Endothelial cell of umbilical vein (primary cell): ENCODE results near the gene CYGB. TPM values are rescaled to one million over a fixed set of nuclear protein-coding genes. Genes with fewer than 3 reads are reported as not detected.

ENCODE experiments used
- BruUV-seq: library from RNA; stranded (reverse); fragments of 400-500 nt; replicated peaks from 2 replicates; lab custom pipeline; 2021; lab: Mats Ljungman, UMichigan
- CTCF ChIA-PET: fragments of 300-600, 350-600 bp; sonication (Branson Sonifier 250); formaldehyde crosslinking; loops from one replicate; lab custom pipeline; 2021; ENCODE audit warnings: antibody characterized with exemption, inconsistent platforms; lab: Charles Lee
- POLR2A ChIA-PET: fragments of 300-600, 350-600 bp; sonication (Branson Sonifier 250); formaldehyde crosslinking; loops from one replicate; lab custom pipeline; 2021; ENCODE audit warnings: antibody characterized with exemption, inconsistent platforms; lab: Charles Lee
- DNase-seq: peaks from one replicate; pipeline ENCODE4 v3.0.0-alpha.2; 2011; ENCODE audit warnings: low read depth, low spot score
- FAIRE-seq: peaks from 2 replicates; lab custom pipeline; 2011; peaks lifted over from hg19 to GRCh38; lab: Jason Lieb, UNC
- H2AFZ ChIP-seq: 2 replicates; pipeline ENCODE4 v1.6.0; 2012; ENCODE audit warnings: low read depth, low read length, control low read depth, inconsistent platforms
- H3K27ac ChIP-seq: 2 replicates; pipeline ENCODE4 v1.5.1; 2011; ENCODE audit warnings: low read depth, mild to moderate bottlenecking, control low read depth, low read length, moderate library complexity; ENCODE audit not compliant: insufficient read depth
- H3K27me3 ChIP-seq, 2 experiments: 2 replicates each; pipeline versions ENCODE4 v1.6.0 to v1.6.1; 2011; ENCODE audit warnings: low read length in 2 of 2, mixed read lengths in 1 of 2; ENCODE audit not compliant: control insufficient read depth in 2 of 2, insufficient read depth in 2 of 2
- H3K36me3 ChIP-seq, 2 experiments: 2 replicates in 1 of 2; 3 replicates in 1 of 2; pipeline ENCODE4 v1.5.1; 2011; ENCODE audit warnings: low read length in 2 of 2, mild to moderate bottlenecking in 1 of 2, moderate library complexity in 1 of 2; ENCODE audit not compliant: control insufficient read depth in 2 of 2, insufficient read depth in 2 of 2; ENCODE audit errors: extremely low read depth in 1 of 2
- H3K4me1 ChIP-seq: 3 replicates; pipeline ENCODE4 v1.5.1; 2011; ENCODE audit warnings: mild to moderate bottlenecking, low read length; ENCODE audit not compliant: control insufficient read depth, insufficient read depth; ENCODE audit errors: extremely low read depth
- H3K4me2 ChIP-seq: 2 replicates; pipeline ENCODE4 v1.6.1; 2011; ENCODE audit warnings: low read length, control low read depth, mixed read lengths; ENCODE audit not compliant: insufficient read depth
- H3K4me3 ChIP-seq, 3 experiments: fragments of 200-600 bp in 1 of 3; sonication (generic), shearing (Covaris generic) in 1 of 3; replicated peaks in 1 of 3; 2 replicates each; pipeline ENCODE4 v1.5.1; 2011 to 2016; ENCODE audit warnings: control low read depth in 3 of 3, low read length in 3 of 3, mild to moderate bottlenecking in 2 of 3, inconsistent platforms in 1 of 3, low read depth in 1 of 3, moderate library complexity in 1 of 3; ENCODE audit not compliant: insufficient read depth in 1 of 3
- H3K79me2 ChIP-seq: 2 replicates; pipeline ENCODE4 v1.6.0; 2012; ENCODE audit warnings: low read length, inconsistent platforms; ENCODE audit not compliant: control insufficient read depth, insufficient read depth
- H3K9ac ChIP-seq: replicated peaks from 2 replicates; pipeline ENCODE3; 2011; ENCODE audit warnings: low read length, control low read depth; ENCODE audit not compliant: insufficient read depth; ENCODE audit errors: extremely low read depth
- H3K9me1 ChIP-seq: replicated peaks from 3 replicates; pipeline ENCODE4 v1.6.0; 2011; ENCODE audit warnings: mild to moderate bottlenecking, low read length; ENCODE audit not compliant: control insufficient read depth, insufficient read depth; ENCODE audit errors: extremely low read depth
- H3K9me3 ChIP-seq: replicated peaks from 2 replicates; pipeline ENCODE4 v1.5.1; 2012; ENCODE audit warnings: low read length, inconsistent platforms; ENCODE audit not compliant: control insufficient read depth, insufficient read depth
- H4K20me1 ChIP-seq: replicated peaks from 2 replicates; pipeline ENCODE3; 2011; ENCODE audit warnings: mild to moderate bottlenecking, low read length; ENCODE audit not compliant: control insufficient read depth, insufficient read depth; ENCODE audit errors: extremely low read depth
- CTCF ChIP-seq, 2 donors: IDR thresholded peaks; 1 replicate in 1 of 2; 2 replicates in 1 of 2; pipeline ENCODE4 v1.5.1; 2011; ENCODE audit warnings: low read length in 2 of 2, mild to moderate bottlenecking in 2 of 2, moderate library complexity in 2 of 2, control low read depth in 1 of 2, inconsistent platforms in 1 of 2, low read depth in 1 of 2; ENCODE audit not compliant: insufficient read depth in 1 of 2; ENCODE audit errors: extremely low read depth in 1 of 2
- EZH2 ChIP-seq: IDR thresholded peaks from 2 replicates; pipeline ENCODE4 v1.6.1; 2012; ENCODE audit warnings: borderline replicate concordance, low read depth, mild to moderate bottlenecking, moderate library complexity, low read length, inconsistent platforms; ENCODE audit not compliant: severe bottlenecking
- FOS ChIP-seq: IDR thresholded peaks from 2 replicates; pipeline ENCODE4 v1.6.1; 2011; ENCODE audit warnings: mild to moderate bottlenecking, low read length, moderate library complexity, borderline replicate concordance; ENCODE audit not compliant: insufficient read depth
- GATA2 ChIP-seq: IDR thresholded peaks from 2 replicates; pipeline ENCODE4 v1.7.0; 2011; ENCODE audit warnings: low read depth, mild to moderate bottlenecking, moderate library complexity, mixed read lengths, low read length; ENCODE audit not compliant: insufficient read length, insufficient read depth
- JUN ChIP-seq: IDR thresholded peaks from 2 replicates; pipeline ENCODE4 v1.6.1; 2011; ENCODE audit warnings: borderline replicate concordance, low read depth; ENCODE audit not compliant: insufficient read length, insufficient read depth
- MAX ChIP-seq: IDR thresholded peaks from 2 replicates; pipeline ENCODE4 v1.6.1; 2011; ENCODE audit not compliant: insufficient read depth, insufficient read length
- MYC ChIP-seq: IDR thresholded peaks from one replicate; pipeline ENCODE4 v1.6.1; 2011; ENCODE audit warnings: mild to moderate bottlenecking, low read depth, low read length
- POLR2A ChIP-seq: IDR thresholded peaks from 2 replicates; pipeline ENCODE4 v1.6.1; 2012; ENCODE audit warnings: low read depth, mild to moderate bottlenecking, control low read depth, low read length
- POLR2AphosphoS5 ChIP-seq: IDR thresholded peaks from 2 replicates; pipeline ENCODE4 v1.6.1; 2012; ENCODE audit warnings: low read depth, mild to moderate bottlenecking, control low read depth, low read length, moderate library complexity; ENCODE audit not compliant: insufficient read depth
- dilution Hi-C: fragments of 300-500 bp; cut with MboI; formaldehyde crosslinking; loops from one replicate; pipeline ENCODE4 v1.15.0; 2019; ENCODE audit warnings: low sequenced_read_pairs; ENCODE audit not compliant: extremely low pct_ligation_motif_present
- intact Hi-C: fragments of 100-400 bp; cut with micrococcal nuclease; formaldehyde crosslinking; loops from one replicate; pipeline ENCODE4 v1.10.0; 2022
- polyA plus RNA-seq, 4 experiments: library from polyadenylated mRNA; depleted of rRNA in 3 of 4; stranded (reverse) in 3 of 4; unstranded in 1 of 4; fragments of >200 nt; gene quantifications; 2 replicates each; pipeline versions ENCODE4 v1.2.1 to v1.2.3, GENCODE V29; 2011 to 2012; ENCODE audit warnings: missing spikeins in 1 of 4
- total RNA-seq: library from RNA; stranded (reverse); gene quantifications from 2 replicates; pipeline ENCODE4 v1.2.3, GENCODE V29; 2021

CYGB gene
- total and polyA plus RNA-seq, 2 donors (not counting 3 experiments of a cell fraction or from before 2014, with no cell fraction given), result 0.22 to 0.91 TPM

GRCh38 chr17:76528156-76528527 lies 9.4 kb downstream of the CYGB start:
- no peak overlapping the region for H3K9ac ChIP-seq
- POLR2A ChIA-PET, result interaction anchor here (0.7 to 1.2 kb wide), 3 partner anchors 18 to 140 kb away, joined by 3 to 6 read pairs (median 3); no protein-coding TSS in a partner anchor
- no TSS peak for BruUV-seq
- peaks cover 23% of the 10 kb centered on the region for H3K4me1 ChIP-seq
- intact Hi-C loops, result loop anchor here (10.0 kb wide), 1 partner anchor 187 kb away; the partner anchor contains the start of gene MXRA7
- CTCF ChIA-PET, result interaction anchor here (0.7 to 4.3 kb wide), 15 partner anchors 8 to 260 kb away, joined by 3 to 60 read pairs (median 4); partner anchors contain the start of genes CYGB and PRCD
- no peaks in the 10 kb centered on the region for H3K9me3 ChIP-seq
- H2AFZ ChIP-seq, result no peak overlapping the region
- H3K79me2 ChIP-seq, result no peaks in the 10 kb centered on the region
- H3K4me2 ChIP-seq, result no peak overlapping the region
- dilution Hi-C loops, result no loop called here
- H3K27ac ChIP-seq, result no peak overlapping the region
- TF ChIP-seq POLR2AphosphoS5, result no peak
- no peak for TF ChIP-seq MYC
- TF ChIP-seq MAX, result no peak
- TF ChIP-seq EZH2, result no peak
- no peak for TF ChIP-seq FOS
- TF ChIP-seq JUN, result no peak
- no peak for TF ChIP-seq POLR2A
- no peak for TF ChIP-seq CTCF (IDR thresholded peaks at IDR 0.05; ENCODE audit: extremely low read depth in 1 of 2, insufficient read depth in 1 of 2, low read depth in 1 of 2, low read length in 2 of 2)
- TF ChIP-seq GATA2, result no peak
- no peaks in the 10 kb centered on the region for H3K9me1 ChIP-seq
- no peak overlapping the region for H3K4me3 ChIP-seq
- no peaks in the 10 kb centered on the region for H3K36me3 ChIP-seq
- no peaks in the 10 kb centered on the region for H3K27me3 ChIP-seq
- FAIRE-seq (no peak), DNase-seq (no peak)
- no peaks in the 10 kb centered on the region for H4K20me1 ChIP-seq
